Endothelial cell of umbilical vein (primary cell): ENCODE measurements around the gene VAPB. TPM values are rescaled to one million over a fixed set of nuclear protein-coding genes. Genes with fewer than 3 reads are reported as not detected.

Experiments used
- BruUV-seq: library from RNA; stranded (reverse); fragments of 400-500 nt; replicated peaks from 2 replicates; lab custom pipeline; 2021; lab: Mats Ljungman, UMichigan
- CTCF ChIA-PET: fragments of 300-600, 350-600 bp; sonication (Branson Sonifier 250); formaldehyde crosslinking; loops from one replicate; lab custom pipeline; 2021; ENCODE audit warnings: antibody characterized with exemption, inconsistent platforms; lab: Charles Lee
- POLR2A ChIA-PET: fragments of 300-600, 350-600 bp; sonication (Branson Sonifier 250); formaldehyde crosslinking; loops from one replicate; lab custom pipeline; 2021; ENCODE audit warnings: antibody characterized with exemption, inconsistent platforms; lab: Charles Lee
- DNase-seq: peaks from one replicate; pipeline ENCODE4 v3.0.0-alpha.2; 2011; ENCODE audit warnings: low read depth, low spot score
- FAIRE-seq: peaks from 2 replicates; lab custom pipeline; 2011; peaks lifted over from hg19 to GRCh38; lab: Jason Lieb, UNC
- H2AFZ ChIP-seq: 2 replicates; pipeline ENCODE4 v1.6.0; 2012; ENCODE audit warnings: low read depth, low read length, control low read depth, inconsistent platforms
- H3K27ac ChIP-seq: 2 replicates; pipeline ENCODE4 v1.5.1; 2011; ENCODE audit warnings: low read depth, mild to moderate bottlenecking, control low read depth, low read length, moderate library complexity; ENCODE audit not compliant: insufficient read depth
- H3K27me3 ChIP-seq, 2 experiments: 2 replicates each; pipeline versions ENCODE4 v1.6.0 to v1.6.1; 2011; ENCODE audit warnings: low read length in 2 of 2, mixed read lengths in 1 of 2; ENCODE audit not compliant: control insufficient read depth in 2 of 2, insufficient read depth in 2 of 2
- H3K36me3 ChIP-seq, 2 experiments: 2 replicates in 1 of 2; 3 replicates in 1 of 2; pipeline ENCODE4 v1.5.1; 2011; ENCODE audit warnings: low read length in 2 of 2, mild to moderate bottlenecking in 1 of 2, moderate library complexity in 1 of 2; ENCODE audit not compliant: control insufficient read depth in 2 of 2, insufficient read depth in 2 of 2; ENCODE audit errors: extremely low read depth in 1 of 2
- H3K4me1 ChIP-seq: 3 replicates; pipeline ENCODE4 v1.5.1; 2011; ENCODE audit warnings: mild to moderate bottlenecking, low read length; ENCODE audit not compliant: control insufficient read depth, insufficient read depth; ENCODE audit errors: extremely low read depth
- H3K4me2 ChIP-seq: 2 replicates; pipeline ENCODE4 v1.6.1; 2011; ENCODE audit warnings: low read length, control low read depth, mixed read lengths; ENCODE audit not compliant: insufficient read depth
- H3K4me3 ChIP-seq, 3 experiments: fragments of 200-600 bp in 1 of 3; sonication (generic), shearing (Covaris generic) in 1 of 3; replicated peaks in 1 of 3; 2 replicates each; pipeline ENCODE4 v1.5.1; 2011 to 2016; ENCODE audit warnings: control low read depth in 3 of 3, low read length in 3 of 3, mild to moderate bottlenecking in 2 of 3, inconsistent platforms in 1 of 3, low read depth in 1 of 3, moderate library complexity in 1 of 3; ENCODE audit not compliant: insufficient read depth in 1 of 3
- H3K79me2 ChIP-seq: 2 replicates; pipeline ENCODE4 v1.6.0; 2012; ENCODE audit warnings: low read length, inconsistent platforms; ENCODE audit not compliant: control insufficient read depth, insufficient read depth
- H3K9ac ChIP-seq: replicated peaks from 2 replicates; pipeline ENCODE3; 2011; ENCODE audit warnings: low read length, control low read depth; ENCODE audit not compliant: insufficient read depth; ENCODE audit errors: extremely low read depth
- H3K9me1 ChIP-seq: replicated peaks from 3 replicates; pipeline ENCODE4 v1.6.0; 2011; ENCODE audit warnings: mild to moderate bottlenecking, low read length; ENCODE audit not compliant: control insufficient read depth, insufficient read depth; ENCODE audit errors: extremely low read depth
- H3K9me3 ChIP-seq: replicated peaks from 2 replicates; pipeline ENCODE4 v1.5.1; 2012; ENCODE audit warnings: low read length, inconsistent platforms; ENCODE audit not compliant: control insufficient read depth, insufficient read depth
- H4K20me1 ChIP-seq: replicated peaks from 2 replicates; pipeline ENCODE3; 2011; ENCODE audit warnings: mild to moderate bottlenecking, low read length; ENCODE audit not compliant: control insufficient read depth, insufficient read depth; ENCODE audit errors: extremely low read depth
- CTCF ChIP-seq, 2 donors: IDR thresholded peaks; 1 replicate in 1 of 2; 2 replicates in 1 of 2; pipeline ENCODE4 v1.5.1; 2011; ENCODE audit warnings: low read length in 2 of 2, mild to moderate bottlenecking in 2 of 2, moderate library complexity in 2 of 2, control low read depth in 1 of 2, inconsistent platforms in 1 of 2, low read depth in 1 of 2; ENCODE audit not compliant: insufficient read depth in 1 of 2; ENCODE audit errors: extremely low read depth in 1 of 2
- EZH2 ChIP-seq: IDR thresholded peaks from 2 replicates; pipeline ENCODE4 v1.6.1; 2012; ENCODE audit warnings: borderline replicate concordance, low read depth, mild to moderate bottlenecking, moderate library complexity, low read length, inconsistent platforms; ENCODE audit not compliant: severe bottlenecking
- FOS ChIP-seq: IDR thresholded peaks from 2 replicates; pipeline ENCODE4 v1.6.1; 2011; ENCODE audit warnings: mild to moderate bottlenecking, low read length, moderate library complexity, borderline replicate concordance; ENCODE audit not compliant: insufficient read depth
- GATA2 ChIP-seq: IDR thresholded peaks from 2 replicates; pipeline ENCODE4 v1.7.0; 2011; ENCODE audit warnings: low read depth, mild to moderate bottlenecking, moderate library complexity, mixed read lengths, low read length; ENCODE audit not compliant: insufficient read length, insufficient read depth
- JUN ChIP-seq: IDR thresholded peaks from 2 replicates; pipeline ENCODE4 v1.6.1; 2011; ENCODE audit warnings: borderline replicate concordance, low read depth; ENCODE audit not compliant: insufficient read length, insufficient read depth
- MAX ChIP-seq: IDR thresholded peaks from 2 replicates; pipeline ENCODE4 v1.6.1; 2011; ENCODE audit not compliant: insufficient read depth, insufficient read length
- MYC ChIP-seq: IDR thresholded peaks from one replicate; pipeline ENCODE4 v1.6.1; 2011; ENCODE audit warnings: mild to moderate bottlenecking, low read depth, low read length
- POLR2A ChIP-seq: IDR thresholded peaks from 2 replicates; pipeline ENCODE4 v1.6.1; 2012; ENCODE audit warnings: low read depth, mild to moderate bottlenecking, control low read depth, low read length
- POLR2AphosphoS5 ChIP-seq: IDR thresholded peaks from 2 replicates; pipeline ENCODE4 v1.6.1; 2012; ENCODE audit warnings: low read depth, mild to moderate bottlenecking, control low read depth, low read length, moderate library complexity; ENCODE audit not compliant: insufficient read depth
- dilution Hi-C: fragments of 300-500 bp; cut with MboI; formaldehyde crosslinking; loops from one replicate; pipeline ENCODE4 v1.15.0; 2019; ENCODE audit warnings: low sequenced_read_pairs; ENCODE audit not compliant: extremely low pct_ligation_motif_present
- intact Hi-C: fragments of 100-400 bp; cut with micrococcal nuclease; formaldehyde crosslinking; loops from one replicate; pipeline ENCODE4 v1.10.0; 2022
- polyA plus RNA-seq, 4 experiments: library from polyadenylated mRNA; depleted of rRNA in 3 of 4; stranded (reverse) in 3 of 4; unstranded in 1 of 4; fragments of >200 nt; gene quantifications; 2 replicates each; pipeline versions ENCODE4 v1.2.1 to v1.2.3, GENCODE V29; 2011 to 2012; ENCODE audit warnings: missing spikeins in 1 of 4
- total RNA-seq: library from RNA; stranded (reverse); gene quantifications from 2 replicates; pipeline ENCODE4 v1.2.3, GENCODE V29; 2021

VAPB gene
- total and polyA plus RNA-seq, 2 donors (not counting 3 experiments of a cell fraction or from before 2014, with no cell fraction given) = 17.9 to 48.9 TPM

- H3K4me1 ChIP-seq = no peaks in the 10 kb centered on the region
- FAIRE-seq = no peak
These were observed 106.0 kb downstream of the VAPB start for GRCh38 chr20:58494923-58495622.

More at GRCh38 chr20:58494923-58495622, 106.0 kb downstream of the VAPB start:
- no TSS peak for BruUV-seq
- intact Hi-C loops = no loop called here
- peaks cover 0 to 9% of the 10 kb centered on the region in 2 experiments for H3K27me3 ChIP-seq
- no peaks in the 10 kb centered on the region for H3K9me1 ChIP-seq
- no peaks in the 10 kb centered on the region for H3K79me2 ChIP-seq
- dilution Hi-C loops = no loop called here
- ChIA-PET POLR2A (no interaction called here), CTCF (interaction anchor here (1.5 kb wide), 1 partner anchor 163 kb away, joined by 3 read pairs; no protein-coding TSS in a partner anchor)
- no peak for DNase-seq
- H3K4me3 ChIP-seq = no peak overlapping the region
- H3K4me2 ChIP-seq = no peak overlapping the region
- no peaks in the 10 kb centered on the region for H4K20me1 ChIP-seq
- TF ChIP-seq MYC = no peak
- TF ChIP-seq FOS = no peak
- no peak for TF ChIP-seq EZH2
- TF ChIP-seq CTCF (IDR thresholded peaks at IDR 0.05; ENCODE audit: extremely low read depth in 1 of 2, insufficient read depth in 1 of 2, low read depth in 1 of 2, low read length in 2 of 2) = no peak
- TF ChIP-seq JUN = no peak
- TF ChIP-seq POLR2A = no peak
- no peak for TF ChIP-seq MAX
- TF ChIP-seq POLR2AphosphoS5 = no peak
- TF ChIP-seq GATA2 = no peak
- no peaks in the 10 kb centered on the region for H3K36me3 ChIP-seq
- no peak overlapping the region for H3K27ac ChIP-seq
- H3K9ac ChIP-seq = no peak overlapping the region
- no peaks in the 10 kb centered on the region for H3K9me3 ChIP-seq
- no peak overlapping the region for H2AFZ ChIP-seq
